GM19395 (cell line): Measurements from ENCODE around the gene EEFSEC.

ENCODE experiments used
- ATAC-seq: cut with Tn5 transposase; IDR thresholded peaks from one replicate; pipeline ENCODE4 v1.9.1; 2021; ENCODE audit warnings: mild to moderate bottlenecking, moderate library complexity; ENCODE audit not compliant: unreplicated experiment

Gene EEFSEC

GRCh38 chr3:128240232-128240631 is 87.0 kb downstream of the EEFSEC start:
- no peak for ATAC-seq

- ATAC-seq, result no peak
These were observed 88.5 kb downstream of the EEFSEC start for GRCh38 chr3:128241741-128242140.

- no peak for ATAC-seq
These were observed 89.7 kb downstream of the EEFSEC start for GRCh38 chr3:128242818-128243601.

GRCh38 chr3:128243602-128244504 is 90.6 kb downstream of the EEFSEC start:
- ATAC-seq, result no peak

GRCh38 chr3:128245460-128245859 is 92.2 kb downstream of the EEFSEC start:
- ATAC-seq, result no peak

GRCh38 chr3:128247666-128248409 is 94.6 kb downstream of the EEFSEC start:
- no peak for ATAC-seq

- no peak for ATAC-seq
These were observed 98.8 kb downstream of the EEFSEC start for GRCh38 chr3:128252083-128252482.

- no peak for ATAC-seq
These were observed 99.9 kb downstream of the EEFSEC start for GRCh38 chr3:128253150-128253549.

GRCh38 chr3:128254066-128254590 is 100.8 kb downstream of the EEFSEC start:
- no peak for ATAC-seq

GRCh38 chr3:128254967-128255366 is 101.7 kb downstream of the EEFSEC start:
- ATAC-seq, result no peak

GRCh38 chr3:128256131-128256530 is 102.8 kb downstream of the EEFSEC start:
- ATAC-seq, result no peak

GRCh38 chr3:128257632-128258031 is 104.4 kb downstream of the EEFSEC start:
- ATAC-seq, result no peak

GRCh38 chr3:128260275-128260674 is 107.0 kb downstream of the EEFSEC start:
- no peak for ATAC-seq

- no peak for ATAC-seq
These were observed 109.2 kb downstream of the EEFSEC start for GRCh38 chr3:128262457-128262856.

GRCh38 chr3:128263118-128263517 is 109.8 kb downstream of the EEFSEC start:
- no peak for ATAC-seq

GRCh38 chr3:128263946-128264345 is 110.7 kb downstream of the EEFSEC start:
- no peak for ATAC-seq

GRCh38 chr3:128266453-128266852 is 113.2 kb downstream of the EEFSEC start:
- ATAC-seq, result no peak

- ATAC-seq, result no peak
These were observed 114.3 kb downstream of the EEFSEC start for GRCh38 chr3:128267541-128267940.

- ATAC-seq, result no peak
These were observed 115.9 kb downstream of the EEFSEC start for GRCh38 chr3:128269006-128269775.

- no peak for ATAC-seq
These were observed 116.5 kb downstream of the EEFSEC start for GRCh38 chr3:128269796-128270195.
